Spinal cord (tissue), 10 donors: ENCODE results near the gene LANCL2. TPM values are rescaled to one million over a fixed set of nuclear protein-coding genes. Genes with fewer than 3 reads are reported as not detected.
A peak's percentile ranks its signal among the peaks of the same experiment; 100 is the strongest.

ENCODE experiments used
- DNase-seq, 6 donors: peaks; one replicate each; pipeline versions ENCODE4 v3.0.0 to v3.0.0-alpha.2; 2013 to 2015; ENCODE audit warnings: low spot score in 6 of 6, low read depth in 4 of 6
- H3K27ac ChIP-seq: one replicate; pipeline ENCODE4 v1.5.1; 2013; ENCODE audit warnings: low read depth, low read length, control low read depth
- H3K27me3 ChIP-seq: one replicate; pipeline ENCODE4 v1.6.1; 2013; ENCODE audit warnings: low read length; ENCODE audit not compliant: control insufficient read depth, insufficient read depth
- H3K36me3 ChIP-seq: one replicate; pipeline ENCODE4 v1.6.1; 2013; ENCODE audit warnings: low read length; ENCODE audit not compliant: control insufficient read depth, insufficient read depth
- H3K4me1 ChIP-seq: one replicate; pipeline ENCODE4 v1.6.1; 2013; ENCODE audit warnings: low read length; ENCODE audit not compliant: control insufficient read depth, insufficient read depth
- H3K4me3 ChIP-seq: one replicate; pipeline ENCODE4 v1.5.1; 2013; ENCODE audit warnings: low read depth, low read length, control low read depth
- H3K9me3 ChIP-seq: one replicate; pipeline ENCODE4 v1.6.1; 2013; ENCODE audit warnings: low read length; ENCODE audit not compliant: control insufficient read depth, insufficient read depth
- WGBS: methylation state at CpG from one replicate; pipeline ENCODE4 v1.1.5; 2013; ENCODE audit warnings: missing lambda C conversion rate; ENCODE audit not compliant: insufficient coverage; 5-methylcytosine and 5-hydroxymethylcytosine counted together
- polyA plus RNA-seq, 2 donors: library from polyadenylated mRNA; unstranded; fragments of 120-200 nt; gene quantifications; one replicate each; pipeline ENCODE4 v1.2.1, GENCODE V29; 2013; ENCODE audit not compliant: insufficient read length in 2 of 2
- total RNA-seq, 2 donors: library from RNA; depleted of rRNA in 1 of 2; stranded (reverse); fragments of 120-200 nt in 1 of 2; fragments of >200 nt in 1 of 2; gene quantifications; one replicate each; pipeline versions ENCODE4 v1.2.3 to v1.2.4, GENCODE V29; 2013 to 2014
- donor health status: healthy.

LANCL2 gene
- total and polyA plus RNA-seq, 4 donors: 33.4 to 67.1 (median 50.5) TPM

- H3K36me3 ChIP-seq: no peaks in the 10 kb centered on the region
- H3K27ac ChIP-seq: no peak overlapping the region
- no peaks in the 10 kb centered on the region for H3K9me3 ChIP-seq
- H3K4me1 ChIP-seq: no peaks in the 10 kb centered on the region
- WGBS: no CpG with 5 or more reads among the region's 2 CpGs
- DNase-seq: no peak
- no peak overlapping the region for H3K4me3 ChIP-seq
- no peaks in the 10 kb centered on the region for H3K27me3 ChIP-seq
Observed at GRCh38 chr7:55374213-55374612, 9.1 kb downstream of the LANCL2 start.

- H3K27me3 ChIP-seq: no peaks in the 10 kb centered on the region
- H3K36me3 ChIP-seq: no peaks in the 10 kb centered on the region
- DNase-seq: no peak
- no CpG with 5 or more reads among the region's 4 CpGs for WGBS
- H3K4me3 ChIP-seq: no peak overlapping the region
- H3K4me1 ChIP-seq: no peaks in the 10 kb centered on the region
- H3K9me3 ChIP-seq: no peaks in the 10 kb centered on the region
- no peak overlapping the region for H3K27ac ChIP-seq
Observed at GRCh38 chr7:55375237-55375636, 10.1 kb downstream of the LANCL2 start.

DNA sequence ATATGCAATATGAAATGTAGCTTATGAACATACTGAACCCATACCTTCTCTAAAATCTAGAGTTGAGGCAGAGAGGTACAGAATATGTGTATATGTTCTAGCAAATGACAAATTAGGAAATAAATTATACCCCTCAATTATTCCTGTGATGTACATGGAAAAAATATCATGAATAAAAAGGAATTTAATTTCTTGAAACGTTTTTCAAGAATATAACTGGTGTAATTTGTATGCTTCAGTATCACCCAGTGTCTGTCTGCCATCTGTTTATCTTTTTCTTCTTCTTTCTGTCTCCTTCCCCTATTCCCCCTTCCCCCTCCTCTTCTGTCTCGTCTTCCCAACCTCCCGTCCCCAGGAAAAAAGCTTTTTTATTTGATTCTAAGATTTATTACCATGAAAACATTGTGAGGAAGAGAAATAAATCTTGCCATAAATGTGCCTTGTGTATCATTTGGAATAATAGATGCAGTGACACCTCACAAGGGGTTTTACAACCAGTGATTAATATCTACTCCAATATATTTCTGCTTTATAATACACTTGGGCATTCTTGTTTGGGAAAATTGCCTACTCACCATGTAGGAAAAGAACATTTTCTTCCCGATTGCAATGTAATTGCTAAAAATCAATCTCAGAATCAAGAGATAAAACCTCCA, 12.2 kb downstream of the LANCL2 start:
- no CpG with 5 or more reads among the region's 4 CpGs for WGBS

GRCh38 chr7:55379285-55379684, 14.1 kb downstream of the LANCL2 start:
- H3K4me3 ChIP-seq: no peak overlapping the region
- H3K27ac ChIP-seq: no peak overlapping the region
- no peaks in the 10 kb centered on the region for H3K4me1 ChIP-seq
- no peak for DNase-seq
- no peaks in the 10 kb centered on the region for H3K9me3 ChIP-seq
- no peaks in the 10 kb centered on the region for H3K27me3 ChIP-seq
- no peaks in the 10 kb centered on the region for H3K36me3 ChIP-seq
- WGBS: no CpG with 5 or more reads among the region's 3 CpGs

More for the DNA sequence above, 12.2 kb downstream of the LANCL2 start:
- no peak overlapping the region for H3K27ac ChIP-seq
- H3K4me1 ChIP-seq: no peaks in the 10 kb centered on the region
- H3K27me3 ChIP-seq: no peaks in the 10 kb centered on the region
- no peaks in the 10 kb centered on the region for H3K36me3 ChIP-seq
- H3K9me3 ChIP-seq: no peaks in the 10 kb centered on the region
- peak in 1 of 6 donors; percentile 85 for DNase-seq
- no peak overlapping the region for H3K4me3 ChIP-seq

- DNase-seq: peak in 2 of 6 donors; percentile 17 to 25
- H3K4me1 ChIP-seq: no peaks in the 10 kb centered on the region
- H3K9me3 ChIP-seq: no peaks in the 10 kb centered on the region
- H3K4me3 ChIP-seq: no peak overlapping the region
- no peak overlapping the region for H3K27ac ChIP-seq
- 57% methylated on average over 5 of the region's 6 CpGs for WGBS
- no peaks in the 10 kb centered on the region for H3K27me3 ChIP-seq
- H3K36me3 ChIP-seq: no peaks in the 10 kb centered on the region
Observed at GRCh38 chr7:55381189-55381588, 16.1 kb downstream of the LANCL2 start.

- Histone ChIP-seq H3K4me3 (no peak overlapping the region), H3K4me1 (no peaks in the 10 kb centered on the region), H3K27ac (no peak overlapping the region), H3K27me3 (no peaks in the 10 kb centered on the region), H3K36me3 (no peaks in the 10 kb centered on the region), H3K9me3 (peaks cover 4% of the 10 kb centered on the region)
- WGBS: no CpG with 5 or more reads among the region's 5 CpGs
- peak in 2 of 6 donors; percentile 11 to 16 for DNase-seq
Observed at GRCh38 chr7:55381696-55382095, 16.6 kb downstream of the LANCL2 start.

DNA sequence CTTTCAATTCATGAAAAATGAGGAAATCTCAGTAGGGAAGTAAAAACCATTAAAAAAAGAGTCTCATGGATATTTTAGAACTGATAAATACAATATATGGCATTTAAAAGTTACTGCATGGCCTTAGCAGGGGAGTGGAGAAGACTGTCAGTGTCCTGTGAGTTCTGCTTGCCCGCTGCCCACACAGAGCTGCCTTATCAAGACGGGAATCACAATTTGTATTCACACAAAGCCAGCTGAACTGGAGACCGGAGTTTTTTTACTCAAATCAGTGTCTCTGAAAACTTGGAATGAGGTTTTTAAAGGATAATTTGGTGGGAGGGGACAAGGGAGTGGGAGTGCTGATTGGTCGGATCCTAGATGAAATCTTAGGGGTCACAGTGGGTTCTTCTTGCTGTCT, 17.1 kb downstream of the LANCL2 start:
- peaks cover 7% of the 10 kb centered on the region for H3K9me3 ChIP-seq
- no peak overlapping the region for H3K27ac ChIP-seq
- no peak overlapping the region for H3K4me3 ChIP-seq
- no peaks in the 10 kb centered on the region for H3K27me3 ChIP-seq
- 94% methylated on average over 2 of the region's 4 CpGs for WGBS
- H3K4me1 ChIP-seq: no peaks in the 10 kb centered on the region
- peak in 1 of 6 donors; percentile 7 for DNase-seq
- H3K36me3 ChIP-seq: no peaks in the 10 kb centered on the region

DNA sequence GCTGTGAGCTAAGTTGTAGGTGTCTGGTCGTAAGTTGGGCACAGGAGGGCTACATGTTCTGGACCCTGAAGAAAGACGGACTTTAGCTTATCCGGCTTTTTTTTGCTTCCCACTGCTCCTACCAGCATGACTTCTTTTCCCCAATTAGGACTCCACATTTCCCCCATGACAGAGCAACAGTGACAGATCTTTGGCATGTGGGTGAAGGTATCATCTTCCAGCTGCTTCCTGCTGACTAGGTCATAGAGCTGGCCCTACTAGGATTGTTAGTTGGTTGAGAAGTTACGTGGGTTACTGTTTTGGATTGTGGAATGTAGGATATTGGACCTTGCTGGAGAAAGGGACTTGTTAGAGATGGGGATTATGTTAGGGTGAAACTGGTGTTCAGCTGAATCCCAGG, 21.4 kb downstream of the LANCL2 start:
- no peaks in the 10 kb centered on the region for H3K4me1 ChIP-seq
- H3K27ac ChIP-seq: no peak overlapping the region
- peaks cover 8% of the 10 kb centered on the region for H3K9me3 ChIP-seq
- no peaks in the 10 kb centered on the region for H3K36me3 ChIP-seq
- no peaks in the 10 kb centered on the region for H3K27me3 ChIP-seq
- H3K4me3 ChIP-seq: no peak overlapping the region
- DNase-seq: no peak
- WGBS: 100% methylated on average over 1 of the region's 4 CpGs

- Histone ChIP-seq H3K9me3 (peaks cover 8% of the 10 kb centered on the region), H3K27me3 (no peaks in the 10 kb centered on the region), H3K4me3 (no peak overlapping the region), H3K36me3 (peaks cover 6% of the 10 kb centered on the region), H3K4me1 (no peaks in the 10 kb centered on the region), H3K27ac (no peak overlapping the region)
- DNase-seq: no peak
- WGBS: 95% methylated on average over 3 of the region's 7 CpGs
Observed at GRCh38 chr7:55387062-55387965, 22.2 kb downstream of the LANCL2 start.
